Activated CD4-positive, CD25-positive, alpha-beta regulatory T cell treated with anti-CD3 and anti-CD28 coated beads, Interleukin-2, amount 50 U/mL, for 24 hours (primary cell): ENCODE data around the gene EHBP1.
"Not testable (repeated sequence)": the region's sequence is repeated elsewhere in the genome, so short reads cannot be mapped to it uniquely, and the experiment has no call there.

ENCODE experiments used
- ATAC-seq, 2 donors: fragments of 150-1000 bp; cut with Tn5 transposase; one replicate each; pipeline ENCODE4 v1.10.0; 2021; ENCODE audit warnings: mild to moderate bottlenecking in 1 of 2, moderate library complexity in 1 of 2

The EHBP1 gene

GRCh38 chr2:62966991-62967390 is 261.5 kb downstream of the EHBP1 start:
- ATAC-seq = no peak

- ATAC-seq = no peak
These were observed 262.7 kb downstream of the EHBP1 start for GRCh38 chr2:62968168-62968567.

- ATAC-seq = no peak
These were observed 263.2 kb downstream of the EHBP1 start for GRCh38 chr2:62968668-62969067.

- ATAC-seq = no peak
These were observed 266.4 kb downstream of the EHBP1 start for GRCh38 chr2:62971936-62972335.

- no peak for ATAC-seq
These were observed 267.1 kb downstream of the EHBP1 start for GRCh38 chr2:62972601-62973000.

- ATAC-seq = no peak
These were observed 269.5 kb downstream of the EHBP1 start for GRCh38 chr2:62974999-62975398.

GRCh38 chr2:62991605-62992004 is 286.1 kb downstream of the EHBP1 start:
- no peak for ATAC-seq

GRCh38 chr2:62992561-62992960 is 287.0 kb downstream of the EHBP1 start:
- ATAC-seq = no peak

- ATAC-seq = no peak
These were observed 288.7 kb downstream of the EHBP1 start for GRCh38 chr2:62994206-62994605.

- ATAC-seq = no peak
These were observed 291.1 kb downstream of the EHBP1 start for GRCh38 chr2:62996534-62997186.

- ATAC-seq = no peak
These were observed 293.4 kb downstream of the EHBP1 start for GRCh38 chr2:62998949-62999348.

GRCh38 chr2:62999905-63000304 is 294.4 kb downstream of the EHBP1 start:
- ATAC-seq = no peak

GRCh38 chr2:63000801-63001200 is 295.3 kb downstream of the EHBP1 start:
- no peak for ATAC-seq

- no peak for ATAC-seq
These were observed 296.1 kb downstream of the EHBP1 start for GRCh38 chr2:63001576-63001975.

GRCh38 chr2:63003351-63003750 is 297.8 kb downstream of the EHBP1 start:
- ATAC-seq = no peak

- no peak for ATAC-seq
These were observed 302.4 kb downstream of the EHBP1 start for GRCh38 chr2:63007813-63008458.

GRCh38 chr2:63008838-63009237 is 303.3 kb downstream of the EHBP1 start:
- ATAC-seq = no peak

- ATAC-seq = no peak
These were observed 304.0 kb downstream of the EHBP1 start for GRCh38 chr2:63009490-63009889.

- ATAC-seq = no peak
These were observed 307.0 kb downstream of the EHBP1 start for GRCh38 chr2:63012541-63012940.

GRCh38 chr2:63013438-63013837 is 307.9 kb downstream of the EHBP1 start:
- no peak for ATAC-seq

- no peak for ATAC-seq
These were observed 309.9 kb downstream of the EHBP1 start for GRCh38 chr2:63015389-63015788.

GRCh38 chr2:63018439-63018838 is 312.9 kb downstream of the EHBP1 start:
- no peak for ATAC-seq

- not testable (repeated sequence) for ATAC-seq
These were observed 314.2 kb downstream of the EHBP1 start for GRCh38 chr2:63019686-63020085.

- no peak for ATAC-seq
These were observed 317.9 kb downstream of the EHBP1 start for GRCh38 chr2:63023444-63023843.

- ATAC-seq = no peak
These were observed 321.7 kb downstream of the EHBP1 start for GRCh38 chr2:63027220-63027619.
